ENCODE data around the gene NCKAP1.

The NCKAP1 gene

GRCh38 chr2:182916417-182916816 lies 121.8 kb downstream of the NCKAP1 start:
- Histone ChIP-seq H3K27me3 (ENCODE audit: insufficient read depth, poor library complexity, severe bottlenecking) (no peaks in the 10 kb centered on the region), H3K27ac (replicated peaks) (no peak overlapping the region), H3K4me3 (replicated peaks; ENCODE audit: insufficient read depth, low read length) (no peak overlapping the region)
- TF ChIP-seq GABPA (IDR thresholded peaks at IDR 0.05; ENCODE audit: low read depth) (no peak), CTCF (IDR thresholded peaks at IDR 0.05; ENCODE audit: insufficient read depth, low read length) (no peak), POLR2AphosphoS5 (IDR thresholded peaks at IDR 0.05; ENCODE audit: low read depth) (no peak), REST (IDR thresholded peaks at IDR 0.05; ENCODE audit: insufficient replicate concordance, low read depth) (no peak), SPI1 (IDR thresholded peaks at IDR 0.05; ENCODE audit: borderline replicate concordance, low read depth) (no peak)
- DNase-seq (ENCODE audit: low read depth in 1 of 2, low spot score in 1 of 2): no peak

- no peaks in the 10 kb centered on the region for H3K27me3 ChIP-seq (ENCODE audit: insufficient read depth, poor library complexity, severe bottlenecking)
- TF ChIP-seq REST (IDR thresholded peaks at IDR 0.05; ENCODE audit: insufficient replicate concordance, low read depth) (no peak), POLR2AphosphoS5 (IDR thresholded peaks at IDR 0.05; ENCODE audit: low read depth) (no peak), SPI1 (IDR thresholded peaks at IDR 0.05; ENCODE audit: borderline replicate concordance, low read depth) (no peak), GABPA (IDR thresholded peaks at IDR 0.05; ENCODE audit: low read depth) (no peak), CTCF (IDR thresholded peaks at IDR 0.05; ENCODE audit: insufficient read depth, low read length) (no peak)
- no peak overlapping the region for H3K4me3 ChIP-seq (replicated peaks; ENCODE audit: insufficient read depth, low read length)
- H3K27ac ChIP-seq (replicated peaks): no peak overlapping the region
- no peak for DNase-seq (ENCODE audit: low read depth in 1 of 2, low spot score in 1 of 2)
Measured at GRCh38 chr2:182915369-182916326, 122.6 kb downstream of the NCKAP1 start.

- H3K27me3 ChIP-seq (ENCODE audit: insufficient read depth, poor library complexity, severe bottlenecking): no peaks in the 10 kb centered on the region
- no peak for DNase-seq (ENCODE audit: low read depth in 1 of 2, low spot score in 1 of 2)
- no peak overlapping the region for H3K4me3 ChIP-seq (replicated peaks; ENCODE audit: insufficient read depth, low read length)
- no peak overlapping the region for H3K27ac ChIP-seq (replicated peaks)
- TF ChIP-seq POLR2AphosphoS5 (IDR thresholded peaks at IDR 0.05; ENCODE audit: low read depth): no peak
Measured at GRCh38 chr2:182914852-182915251, 123.4 kb downstream of the NCKAP1 start.

- Histone ChIP-seq H3K27ac (replicated peaks) (no peak overlapping the region), H3K4me3 (replicated peaks; ENCODE audit: insufficient read depth, low read length) (no peak overlapping the region), H3K27me3 (ENCODE audit: insufficient read depth, poor library complexity, severe bottlenecking) (no peaks in the 10 kb centered on the region)
- DNase-seq (ENCODE audit: low read depth in 1 of 2, low spot score in 1 of 2): no peak
- TF ChIP-seq CTCF (IDR thresholded peaks at IDR 0.05; ENCODE audit: insufficient read depth, low read length): no peak
- TF ChIP-seq SPI1 (IDR thresholded peaks at IDR 0.05; ENCODE audit: borderline replicate concordance, low read depth): no peak
- TF ChIP-seq REST (IDR thresholded peaks at IDR 0.05; ENCODE audit: insufficient replicate concordance, low read depth): no peak
- TF ChIP-seq POLR2AphosphoS5 (IDR thresholded peaks at IDR 0.05; ENCODE audit: low read depth): no peak
- no peak for TF ChIP-seq GABPA (IDR thresholded peaks at IDR 0.05; ENCODE audit: low read depth)
Measured at GRCh38 chr2:182913064-182913463, 125.2 kb downstream of the NCKAP1 start.
